Measurements from ENCODE around the gene FIP1L1.
"Not testable (repeated sequence)": the region's sequence is repeated elsewhere in the genome, so short reads cannot be mapped to it uniquely, and the experiment has no call there.

DNA sequence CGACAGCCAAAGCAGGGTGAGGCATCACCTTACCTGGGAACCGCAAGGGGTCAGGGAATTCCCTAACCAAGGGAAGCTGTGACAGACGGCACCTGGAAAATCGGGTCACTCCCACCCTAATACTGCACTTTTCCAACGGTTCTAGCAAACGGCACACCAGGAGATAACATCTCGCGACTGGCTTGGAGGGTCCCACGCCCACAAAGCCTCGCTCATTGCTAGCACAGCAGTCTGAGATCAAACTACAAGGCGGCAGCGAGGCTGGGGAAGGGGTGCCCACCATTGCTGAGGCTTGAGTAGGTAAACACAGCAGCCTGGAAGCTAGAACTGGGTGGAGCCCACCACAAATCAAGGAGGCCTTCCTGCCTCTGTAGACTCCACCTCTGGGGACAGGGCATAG, 37.3 kb upstream of the FIP1L1 start:
- TF ChIP-seq, protein P1, sequence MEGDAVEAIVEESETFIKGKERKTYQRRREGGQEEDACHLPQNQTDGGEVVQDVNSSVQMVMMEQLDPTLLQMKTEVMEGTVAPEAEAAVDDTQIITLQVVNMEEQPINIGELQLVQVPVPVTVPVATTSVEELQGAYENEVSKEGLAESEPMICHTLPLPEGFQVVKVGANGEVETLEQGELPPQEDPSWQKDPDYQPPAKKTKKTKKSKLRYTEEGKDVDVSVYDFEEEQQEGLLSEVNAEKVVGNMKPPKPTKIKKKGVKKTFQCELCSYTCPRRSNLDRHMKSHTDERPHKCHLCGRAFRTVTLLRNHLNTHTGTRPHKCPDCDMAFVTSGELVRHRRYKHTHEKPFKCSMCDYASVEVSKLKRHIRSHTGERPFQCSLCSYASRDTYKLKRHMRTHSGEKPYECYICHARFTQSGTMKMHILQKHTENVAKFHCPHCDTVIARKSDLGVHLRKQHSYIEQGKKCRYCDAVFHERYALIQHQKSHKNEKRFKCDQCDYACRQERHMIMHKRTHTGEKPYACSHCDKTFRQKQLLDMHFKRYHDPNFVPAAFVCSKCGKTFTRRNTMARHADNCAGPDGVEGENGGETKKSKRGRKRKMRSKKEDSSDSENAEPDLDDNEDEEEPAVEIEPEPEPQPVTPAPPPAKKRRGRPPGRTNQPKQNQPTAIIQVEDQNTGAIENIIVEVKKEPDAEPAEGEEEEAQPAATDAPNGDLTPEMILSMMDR (IDR thresholded peaks at IDR 0.05; ENCODE audit: insufficient read depth, low read length, poor library complexity, severe bottlenecking): not testable (repeated sequence)
- TF ChIP-seq EZH2phosphoT487 (conservative IDR thresholded peaks at IDR 0.05; ENCODE audit: low read length): not testable (repeated sequence)
